Endothelial cell of umbilical vein (primary cell): Measurements from ENCODE around the gene KRTAP5-1. TPM values are rescaled to one million over a fixed set of nuclear protein-coding genes. Genes with fewer than 3 reads are reported as not detected.
"Not testable (repeated sequence)": the region's sequence is repeated elsewhere in the genome, so short reads cannot be mapped to it uniquely, and the experiment has no call there.

Experiments used
- Bru-seq: library from RNA; stranded (reverse); fragments of 400-500 nt; gene quantifications from one replicate; lab custom pipeline; 2021; lab: Mats Ljungman, UMichigan
- BruChase-seq, 2 experiments: library from RNA; stranded (reverse); fragments of 400-500 nt; gene quantifications; one replicate each; lab custom pipeline; 2021; lab: Mats Ljungman, UMichigan
- BruUV-seq: library from RNA; stranded (reverse); fragments of 400-500 nt; replicated peaks from 2 replicates; lab custom pipeline; 2021; lab: Mats Ljungman, UMichigan
- CTCF ChIA-PET: fragments of 300-600, 350-600 bp; sonication (Branson Sonifier 250); formaldehyde crosslinking; loops from one replicate; lab custom pipeline; 2021; ENCODE audit warnings: antibody characterized with exemption, inconsistent platforms; lab: Charles Lee
- POLR2A ChIA-PET: fragments of 300-600, 350-600 bp; sonication (Branson Sonifier 250); formaldehyde crosslinking; loops from one replicate; lab custom pipeline; 2021; ENCODE audit warnings: antibody characterized with exemption, inconsistent platforms; lab: Charles Lee
- DNase-seq: peaks from one replicate; pipeline ENCODE4 v3.0.0-alpha.2; 2011; ENCODE audit warnings: low read depth, low spot score
- FAIRE-seq: peaks from 2 replicates; lab custom pipeline; 2011; peaks lifted over from hg19 to GRCh38; lab: Jason Lieb, UNC
- H2AFZ ChIP-seq: 2 replicates; pipeline ENCODE4 v1.6.0; 2012; ENCODE audit warnings: low read depth, low read length, control low read depth, inconsistent platforms
- H3K27ac ChIP-seq: 2 replicates; pipeline ENCODE4 v1.5.1; 2011; ENCODE audit warnings: low read depth, mild to moderate bottlenecking, control low read depth, low read length, moderate library complexity; ENCODE audit not compliant: insufficient read depth
- H3K27me3 ChIP-seq, 2 experiments: 2 replicates each; pipeline versions ENCODE4 v1.6.0 to v1.6.1; 2011; ENCODE audit warnings: low read length in 2 of 2, mixed read lengths in 1 of 2; ENCODE audit not compliant: control insufficient read depth in 2 of 2, insufficient read depth in 2 of 2
- H3K36me3 ChIP-seq, 2 experiments: 2 replicates in 1 of 2; 3 replicates in 1 of 2; pipeline ENCODE4 v1.5.1; 2011; ENCODE audit warnings: low read length in 2 of 2, mild to moderate bottlenecking in 1 of 2, moderate library complexity in 1 of 2; ENCODE audit not compliant: control insufficient read depth in 2 of 2, insufficient read depth in 2 of 2; ENCODE audit errors: extremely low read depth in 1 of 2
- H3K4me1 ChIP-seq: 3 replicates; pipeline ENCODE4 v1.5.1; 2011; ENCODE audit warnings: mild to moderate bottlenecking, low read length; ENCODE audit not compliant: control insufficient read depth, insufficient read depth; ENCODE audit errors: extremely low read depth
- H3K4me2 ChIP-seq: 2 replicates; pipeline ENCODE4 v1.6.1; 2011; ENCODE audit warnings: low read length, control low read depth, mixed read lengths; ENCODE audit not compliant: insufficient read depth
- H3K4me3 ChIP-seq, 3 experiments: fragments of 200-600 bp in 1 of 3; sonication (generic), shearing (Covaris generic) in 1 of 3; replicated peaks in 1 of 3; 2 replicates each; pipeline ENCODE4 v1.5.1; 2011 to 2016; ENCODE audit warnings: control low read depth in 3 of 3, low read length in 3 of 3, mild to moderate bottlenecking in 2 of 3, inconsistent platforms in 1 of 3, low read depth in 1 of 3, moderate library complexity in 1 of 3; ENCODE audit not compliant: insufficient read depth in 1 of 3
- H3K79me2 ChIP-seq: 2 replicates; pipeline ENCODE4 v1.6.0; 2012; ENCODE audit warnings: low read length, inconsistent platforms; ENCODE audit not compliant: control insufficient read depth, insufficient read depth
- H3K9ac ChIP-seq: replicated peaks from 2 replicates; pipeline ENCODE3; 2011; ENCODE audit warnings: low read length, control low read depth; ENCODE audit not compliant: insufficient read depth; ENCODE audit errors: extremely low read depth
- H3K9me1 ChIP-seq: replicated peaks from 3 replicates; pipeline ENCODE4 v1.6.0; 2011; ENCODE audit warnings: mild to moderate bottlenecking, low read length; ENCODE audit not compliant: control insufficient read depth, insufficient read depth; ENCODE audit errors: extremely low read depth
- H3K9me3 ChIP-seq: replicated peaks from 2 replicates; pipeline ENCODE4 v1.5.1; 2012; ENCODE audit warnings: low read length, inconsistent platforms; ENCODE audit not compliant: control insufficient read depth, insufficient read depth
- H4K20me1 ChIP-seq: replicated peaks from 2 replicates; pipeline ENCODE3; 2011; ENCODE audit warnings: mild to moderate bottlenecking, low read length; ENCODE audit not compliant: control insufficient read depth, insufficient read depth; ENCODE audit errors: extremely low read depth
- CTCF ChIP-seq, 2 donors: IDR thresholded peaks; 1 replicate in 1 of 2; 2 replicates in 1 of 2; pipeline ENCODE4 v1.5.1; 2011; ENCODE audit warnings: low read length in 2 of 2, mild to moderate bottlenecking in 2 of 2, moderate library complexity in 2 of 2, control low read depth in 1 of 2, inconsistent platforms in 1 of 2, low read depth in 1 of 2; ENCODE audit not compliant: insufficient read depth in 1 of 2; ENCODE audit errors: extremely low read depth in 1 of 2
- EZH2 ChIP-seq: IDR thresholded peaks from 2 replicates; pipeline ENCODE4 v1.6.1; 2012; ENCODE audit warnings: borderline replicate concordance, low read depth, mild to moderate bottlenecking, moderate library complexity, low read length, inconsistent platforms; ENCODE audit not compliant: severe bottlenecking
- FOS ChIP-seq: IDR thresholded peaks from 2 replicates; pipeline ENCODE4 v1.6.1; 2011; ENCODE audit warnings: mild to moderate bottlenecking, low read length, moderate library complexity, borderline replicate concordance; ENCODE audit not compliant: insufficient read depth
- GATA2 ChIP-seq: IDR thresholded peaks from 2 replicates; pipeline ENCODE4 v1.7.0; 2011; ENCODE audit warnings: low read depth, mild to moderate bottlenecking, moderate library complexity, mixed read lengths, low read length; ENCODE audit not compliant: insufficient read length, insufficient read depth
- JUN ChIP-seq: IDR thresholded peaks from 2 replicates; pipeline ENCODE4 v1.6.1; 2011; ENCODE audit warnings: borderline replicate concordance, low read depth; ENCODE audit not compliant: insufficient read length, insufficient read depth
- MAX ChIP-seq: IDR thresholded peaks from 2 replicates; pipeline ENCODE4 v1.6.1; 2011; ENCODE audit not compliant: insufficient read depth, insufficient read length
- MYC ChIP-seq: IDR thresholded peaks from one replicate; pipeline ENCODE4 v1.6.1; 2011; ENCODE audit warnings: mild to moderate bottlenecking, low read depth, low read length
- POLR2A ChIP-seq: IDR thresholded peaks from 2 replicates; pipeline ENCODE4 v1.6.1; 2012; ENCODE audit warnings: low read depth, mild to moderate bottlenecking, control low read depth, low read length
- POLR2AphosphoS5 ChIP-seq: IDR thresholded peaks from 2 replicates; pipeline ENCODE4 v1.6.1; 2012; ENCODE audit warnings: low read depth, mild to moderate bottlenecking, control low read depth, low read length, moderate library complexity; ENCODE audit not compliant: insufficient read depth
- dilution Hi-C: fragments of 300-500 bp; cut with MboI; formaldehyde crosslinking; loops from one replicate; pipeline ENCODE4 v1.15.0; 2019; ENCODE audit warnings: low sequenced_read_pairs; ENCODE audit not compliant: extremely low pct_ligation_motif_present
- intact Hi-C: fragments of 100-400 bp; cut with micrococcal nuclease; formaldehyde crosslinking; loops from one replicate; pipeline ENCODE4 v1.10.0; 2022
- long read RNA-seq: library from polyadenylated mRNA; stranded (forward); transcript quantifications from one replicate; pipeline ENCODE4 v2.0.0, GENCODE V29; 2021
- polyA minus RNA-seq, 3 experiments: library from RNA; depleted of rRNA, polyadenylated mRNA; stranded (reverse); fragments of >200 nt; gene quantifications; 1 replicate in 1 of 3; 2 replicates in 2 of 3; pipeline ENCODE4 v1.2.3, GENCODE V29; 2011
- polyA plus RNA-seq, 4 experiments: library from polyadenylated mRNA; depleted of rRNA in 3 of 4; stranded (reverse) in 3 of 4; unstranded in 1 of 4; fragments of >200 nt; gene quantifications; 2 replicates each; pipeline versions ENCODE4 v1.2.1 to v1.2.3, GENCODE V29; 2011 to 2012; ENCODE audit warnings: missing spikeins in 1 of 4
- total RNA-seq: library from RNA; stranded (reverse); gene quantifications from 2 replicates; pipeline ENCODE4 v1.2.3, GENCODE V29; 2021

Gene KRTAP5-1
- total RNA-seq = not detected in 2 replicates
- polyA plus RNA-seq = not detected in 2 replicates
- not detected in 2 replicates for polyA plus RNA-seq (2011; cell fraction: cytosol; rRNA removed)
- not detected in 2 replicates for polyA plus RNA-seq (2011; cell fraction: nucleus; rRNA removed)
- polyA plus RNA-seq (2012) = not detected in 2 replicates
- polyA minus RNA-seq = not detected in 2 replicates
- not detected for polyA minus RNA-seq (2011; cell fraction: cytosol; rRNA and poly(A)+ RNA removed)
- not detected in 2 replicates for polyA minus RNA-seq (2011; cell fraction: nucleus; rRNA and poly(A)+ RNA removed)
- not detected for Bru-seq, nascent RNA
- not detected for BruChase-seq, experiment 1, labeled RNA remaining after a 6-hour chase
- not detected for BruChase-seq, experiment 2, labeled RNA remaining after a 2-hour chase
- long read RNA-seq = 0 reads

- CTCF ChIA-PET = interaction anchor here (1.3 kb wide), 1 partner anchor 10 kb away, joined by 4 read pairs; no protein-coding TSS in a partner anchor
- H3K9me3 ChIP-seq, H3K9me1 ChIP-seq, FAIRE-seq, dilution Hi-C loops, H3K4me1 ChIP-seq, H3K4me3 ChIP-seq, H3K27ac ChIP-seq, H3K27me3 ChIP-seq, H2AFZ ChIP-seq, DNase-seq, BruUV-seq, H3K79me2 ChIP-seq, H4K20me1 ChIP-seq, H3K4me2 ChIP-seq, H3K9ac ChIP-seq, H3K36me3 ChIP-seq: not testable (repeated sequence)
- intact Hi-C loops = loop anchor here (5.0 kb wide), 1 partner anchor 52 kb away; no protein-coding TSS in a partner anchor
- POLR2A ChIA-PET = interaction anchor here (0.6 kb wide), 1 partner anchor 10 kb away, joined by 13 read pairs; no protein-coding TSS in a partner anchor
These were observed at the start of gene KRTAP5-1 for GRCh38 chr11:1584661-1585370. Gene KRTAP5-1, minus strand, starts transcription at chr11:1585283. Its CDS starts 34 bp downstream, at chr11:1585249.

- dilution Hi-C loops (no loop called here), intact Hi-C loops (no loop called here)
- Histone ChIP-seq H3K9me1 (no peaks in the 10 kb centered on the region), H2AFZ (no peak overlapping the region), H3K4me2 (no peak overlapping the region), H3K9me3 (no peaks in the 10 kb centered on the region), H3K27me3 (peaks cover 3 to 7% of the 10 kb centered on the region in 2 experiments), H4K20me1 (no peaks in the 10 kb centered on the region), H3K79me2 (no peaks in the 10 kb centered on the region), H3K36me3 (no peaks in the 10 kb centered on the region), H3K27ac (no peak overlapping the region), H3K4me1 (peaks cover 3% of the 10 kb centered on the region), H3K9ac (no peak overlapping the region), H3K4me3 (no peak overlapping the region)
- ChIA-PET CTCF (interaction anchor here (2.0 to 4.3 kb wide), 2 partner anchors 19 to 39 kb away, joined by 17 to 25 read pairs; no protein-coding TSS in a partner anchor), POLR2A (no interaction called here)
- TF ChIP-seq FOS (no peak), GATA2 (no peak), POLR2A (no peak), MAX (no peak), MYC (no peak), POLR2AphosphoS5 (no peak), JUN (no peak), CTCF (IDR thresholded peaks at IDR 0.05; ENCODE audit: extremely low read depth in 1 of 2, insufficient read depth in 1 of 2, low read depth in 1 of 2, low read length in 2 of 2) (no peak), EZH2 (no peak)
- FAIRE-seq (no peak), DNase-seq (no peak)
- no TSS peak for BruUV-seq
These were observed 48.8 kb upstream of the KRTAP5-1 start for GRCh38 chr11:1633864-1634263.
